ENCODE data around the gene ZWINT. TPM values are rescaled to one million over a fixed set of nuclear protein-coding genes. Genes with fewer than 3 reads are reported as not detected.

ZWINT gene
- total RNA-seq, 8 experiments from 2014 or later, result 2.3 to 54.0 (median 4.1) TPM

DNA sequence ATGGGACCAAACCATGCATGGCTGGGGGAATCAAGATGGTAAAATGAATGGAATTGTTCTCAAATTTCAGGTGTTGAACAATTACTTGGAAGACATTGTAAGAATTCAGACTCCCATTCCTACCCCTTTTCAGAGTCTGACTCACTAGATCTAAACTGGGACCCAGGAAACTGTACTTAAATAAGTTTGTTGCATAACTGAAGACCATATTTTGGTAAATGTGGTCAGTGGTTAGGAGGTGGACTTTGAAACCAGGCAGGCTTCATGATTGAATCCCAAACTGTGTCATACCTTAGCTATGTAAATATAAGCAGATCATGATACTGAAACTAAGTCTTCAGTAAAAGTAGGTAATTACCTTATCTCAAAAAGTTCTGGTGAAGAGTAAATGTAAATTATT lies 41.7 kb downstream of the ZWINT start:
- in situ Hi-C loops (cut with MboI; ENCODE audit: low pct_unique_long_range_greater_than_20kb in 2 of 9, low sequenced_read_pairs in 9 of 9, unreplicated experiment in 9 of 9), result no loop called here
- Histone ChIP-seq H3K4me1 (replicated peaks in 1 of 2) (no peaks in the 10 kb centered on the region), H3K4me3 (no peak overlapping the region), H3K27ac (no peak overlapping the region)
- no peak for ATAC-seq (replicated peaks in 6 of 8)

DNA sequence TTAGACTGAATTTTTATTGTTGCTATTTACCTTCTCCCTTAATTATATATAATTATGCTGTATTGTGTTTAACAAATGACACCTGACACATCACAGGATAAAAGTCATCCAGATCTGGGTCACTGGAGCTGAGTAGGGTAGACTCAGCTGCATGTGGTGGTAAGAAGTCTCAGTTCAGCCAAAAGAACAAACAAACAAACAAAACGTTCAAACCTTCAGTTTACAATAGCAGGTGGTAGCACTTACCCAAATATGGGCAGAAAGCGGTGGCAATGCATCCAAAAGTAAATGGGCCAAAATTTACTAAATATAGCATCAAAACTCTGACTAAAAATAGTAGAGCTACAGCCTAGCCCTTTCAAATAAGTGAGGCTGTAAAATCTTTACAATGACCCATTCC lies 42.2 kb downstream of the ZWINT start:
- H3K4me1 ChIP-seq (replicated peaks in 1 of 2), result no peaks in the 10 kb centered on the region

GRCh38 chr10:56317603-56318002 lies 43.5 kb downstream of the ZWINT start:
- 0 to 100% (median 83%) methylated on average over 1 to 3 of the region's 3 CpGs; no CpG with 5 or more reads in 4 of the 10 experiments for WGBS, 10 experiments
- no peak for ATAC-seq (replicated peaks in 6 of 8)
- no peak overlapping the region for H3K27ac ChIP-seq
- no peak overlapping the region for H3K4me3 ChIP-seq
- no peaks in the 10 kb centered on the region for H3K4me1 ChIP-seq (replicated peaks in 1 of 2)
- in situ Hi-C loops (cut with MboI; ENCODE audit: low pct_unique_long_range_greater_than_20kb in 2 of 9, low sequenced_read_pairs in 9 of 9, unreplicated experiment in 9 of 9), result no loop called here

More for the DNA sequence above, 42.2 kb downstream of the ZWINT start:
- ATAC-seq (replicated peaks in 6 of 8), result no peak
- no peak overlapping the region for H3K4me3 ChIP-seq
- in situ Hi-C loops (cut with MboI; ENCODE audit: low pct_unique_long_range_greater_than_20kb in 2 of 9, low sequenced_read_pairs in 9 of 9, unreplicated experiment in 9 of 9), result no loop called here
- no peak overlapping the region for H3K27ac ChIP-seq
- WGBS, 10 experiments, result 6 to 100% (median 62%) methylated on average over 1 to 2 of the region's 2 CpGs; no CpG with 5 or more reads in 1 of the 10 experiments

DNA sequence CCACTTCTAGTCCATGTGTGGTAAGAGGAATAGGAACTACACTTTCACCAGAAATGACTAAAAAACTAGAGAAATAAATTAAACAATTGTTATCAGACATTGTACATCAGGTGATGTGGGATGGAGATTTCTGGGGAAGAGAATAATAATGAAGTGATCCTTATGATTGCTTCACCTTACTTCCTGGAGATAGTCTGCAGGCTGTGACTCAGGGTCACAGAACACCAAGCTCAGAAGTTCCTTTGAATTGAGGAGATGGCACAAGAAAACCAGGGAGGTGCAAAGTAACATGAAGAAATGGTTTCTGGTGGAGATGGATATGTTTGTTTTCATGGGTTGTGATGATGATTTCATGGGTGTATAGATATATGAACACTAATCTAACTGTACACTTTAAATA lies 44.5 kb downstream of the ZWINT start:
- ATAC-seq (replicated peaks in 6 of 8), result no peak
- Histone ChIP-seq H3K4me3 (no peak overlapping the region), H3K27ac (no peak overlapping the region), H3K4me1 (replicated peaks in 1 of 2) (no peaks in the 10 kb centered on the region)
- in situ Hi-C loops (cut with MboI; ENCODE audit: low pct_unique_long_range_greater_than_20kb in 2 of 9, low sequenced_read_pairs in 9 of 9, unreplicated experiment in 9 of 9), result no loop called here

All from motor neuron (in vitro differentiated cells).